Activated CD4-positive, CD25-positive, alpha-beta regulatory T cell treated with anti-CD3 and anti-CD28 coated beads, Interleukin-2, amount 50 U/mL, for 24 hours (primary cell): ENCODE measurements around the gene NBL1.

Source experiments
- ATAC-seq, 2 donors: fragments of 150-1000 bp; cut with Tn5 transposase; one replicate each; pipeline ENCODE4 v1.10.0; 2021; ENCODE audit warnings: mild to moderate bottlenecking in 1 of 2, moderate library complexity in 1 of 2

Gene NBL1

GRCh38 chr1:19704247-19705113 is 60.4 kb downstream of the NBL1 start:
- peak in 1 of 2 donors; percentile 41 for ATAC-seq

- ATAC-seq = no peak
Measured at GRCh38 chr1:19705464-19705863, 61.4 kb downstream of the NBL1 start.

- ATAC-seq = no peak
Measured at GRCh38 chr1:19706136-19706535, 62.0 kb downstream of the NBL1 start.
